GM23338 (cell line): ENCODE measurements around the gene TEX36.
"Not testable (repeated sequence)": the region's sequence is repeated elsewhere in the genome, so short reads cannot be mapped to it uniquely, and the experiment has no call there.

Source experiments
- CREB1 ChIP-seq: fragments of 250-450 bp; sonication (Bioruptor Pico); IDR thresholded peaks from 2 replicates; pipeline ENCODE4 v1.5.0; 2020; ENCODE audit warnings: low read depth, mild to moderate bottlenecking, moderate library complexity
- EZH2 ChIP-seq: fragments of 200-600 bp; sonication (generic); IDR thresholded peaks from one replicate; pipeline ENCODE4 v1.8.0; 2017; ENCODE audit warnings: antibody characterized with exemption, mild to moderate bottlenecking, low read depth; ENCODE audit not compliant: unreplicated experiment
- EZH2phosphoT487 ChIP-seq: fragments of 200-600 bp; sonication (generic); IDR thresholded peaks from one replicate; pipeline ENCODE4 v1.8.1; 2018; ENCODE audit warnings: antibody characterized with exemption; ENCODE audit not compliant: unreplicated experiment
- JUNB ChIP-seq: IDR thresholded peaks from one replicate; pipeline ENCODE4 v1.6.1; 2016; ENCODE audit warnings: antibody characterized with exemption; ENCODE audit not compliant: unreplicated experiment
- POLR2AphosphoS5 ChIP-seq: IDR thresholded peaks from 2 replicates; pipeline ENCODE4 v1.6.1; 2016; ENCODE audit warnings: antibody characterized with exemption, low read depth
- ZNF331 ChIP-seq: fragments of 250-450 bp; sonication (Bioruptor Pico); IDR thresholded peaks from 2 replicates; pipeline ENCODE4 v1.5.0; 2020; ENCODE audit warnings: low read depth, mild to moderate bottlenecking, moderate library complexity
- TF ChIP-seq, protein P1 (sequence below), 2 experiments: fragments of 200-600 bp in 1 of 2; sonication (generic) in 1 of 2; conservative IDR thresholded peaks; 2 replicates each; pipeline versions ENCODE4 v1.5.1 to v1.6.1; 2016 to 2017; ENCODE audit warnings: antibody characterized with exemption in 2 of 2, low read depth in 2 of 2, mild to moderate bottlenecking in 2 of 2, moderate library complexity in 1 of 2
- TF ChIP-seq, protein P2 (sequence below): fragments of 250-450 bp; sonication (Bioruptor Pico); IDR thresholded peaks from 2 replicates; pipeline ENCODE4 v1.5.0; 2020; ENCODE audit warnings: mild to moderate bottlenecking, moderate library complexity
- TF ChIP-seq, protein P3 (sequence below): IDR thresholded peaks from one replicate; pipeline ENCODE4 v1.6.1; 2018; ENCODE audit warnings: antibody characterized with exemption; ENCODE audit not compliant: unreplicated experiment

DNA sequence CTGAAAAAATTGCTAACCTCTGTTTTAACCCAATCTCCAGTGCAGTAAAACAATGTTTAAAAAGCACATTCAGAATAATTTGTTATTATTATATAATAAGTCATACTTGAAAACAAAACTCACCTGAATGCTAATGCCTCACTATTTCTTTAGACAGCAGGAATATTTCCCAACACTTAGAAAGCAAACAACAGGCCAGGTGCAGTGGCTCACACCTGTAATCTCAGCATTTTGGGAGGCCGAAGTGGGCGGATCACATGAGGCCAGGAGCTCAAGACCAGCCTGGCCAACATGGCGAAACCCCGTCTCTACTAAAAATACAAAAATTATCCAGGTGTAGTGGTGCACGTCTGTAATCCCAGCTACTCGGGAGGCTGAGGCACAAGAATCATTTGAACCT lies 13.9 kb upstream of the TEX36 start:
- not testable (repeated sequence) for TF ChIP-seq POLR2AphosphoS5; JUNB; CREB1 (CRISPR knock-in tag); EZH2; EZH2phosphoT487; ZNF331 (CRISPR knock-in tag)
- TF ChIP-seq, protein P1, sequence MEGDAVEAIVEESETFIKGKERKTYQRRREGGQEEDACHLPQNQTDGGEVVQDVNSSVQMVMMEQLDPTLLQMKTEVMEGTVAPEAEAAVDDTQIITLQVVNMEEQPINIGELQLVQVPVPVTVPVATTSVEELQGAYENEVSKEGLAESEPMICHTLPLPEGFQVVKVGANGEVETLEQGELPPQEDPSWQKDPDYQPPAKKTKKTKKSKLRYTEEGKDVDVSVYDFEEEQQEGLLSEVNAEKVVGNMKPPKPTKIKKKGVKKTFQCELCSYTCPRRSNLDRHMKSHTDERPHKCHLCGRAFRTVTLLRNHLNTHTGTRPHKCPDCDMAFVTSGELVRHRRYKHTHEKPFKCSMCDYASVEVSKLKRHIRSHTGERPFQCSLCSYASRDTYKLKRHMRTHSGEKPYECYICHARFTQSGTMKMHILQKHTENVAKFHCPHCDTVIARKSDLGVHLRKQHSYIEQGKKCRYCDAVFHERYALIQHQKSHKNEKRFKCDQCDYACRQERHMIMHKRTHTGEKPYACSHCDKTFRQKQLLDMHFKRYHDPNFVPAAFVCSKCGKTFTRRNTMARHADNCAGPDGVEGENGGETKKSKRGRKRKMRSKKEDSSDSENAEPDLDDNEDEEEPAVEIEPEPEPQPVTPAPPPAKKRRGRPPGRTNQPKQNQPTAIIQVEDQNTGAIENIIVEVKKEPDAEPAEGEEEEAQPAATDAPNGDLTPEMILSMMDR (conservative IDR thresholded peaks at IDR 0.05; ENCODE audit: low read depth in 2 of 2) = not testable (repeated sequence)
- TF ChIP-seq, protein P2, sequence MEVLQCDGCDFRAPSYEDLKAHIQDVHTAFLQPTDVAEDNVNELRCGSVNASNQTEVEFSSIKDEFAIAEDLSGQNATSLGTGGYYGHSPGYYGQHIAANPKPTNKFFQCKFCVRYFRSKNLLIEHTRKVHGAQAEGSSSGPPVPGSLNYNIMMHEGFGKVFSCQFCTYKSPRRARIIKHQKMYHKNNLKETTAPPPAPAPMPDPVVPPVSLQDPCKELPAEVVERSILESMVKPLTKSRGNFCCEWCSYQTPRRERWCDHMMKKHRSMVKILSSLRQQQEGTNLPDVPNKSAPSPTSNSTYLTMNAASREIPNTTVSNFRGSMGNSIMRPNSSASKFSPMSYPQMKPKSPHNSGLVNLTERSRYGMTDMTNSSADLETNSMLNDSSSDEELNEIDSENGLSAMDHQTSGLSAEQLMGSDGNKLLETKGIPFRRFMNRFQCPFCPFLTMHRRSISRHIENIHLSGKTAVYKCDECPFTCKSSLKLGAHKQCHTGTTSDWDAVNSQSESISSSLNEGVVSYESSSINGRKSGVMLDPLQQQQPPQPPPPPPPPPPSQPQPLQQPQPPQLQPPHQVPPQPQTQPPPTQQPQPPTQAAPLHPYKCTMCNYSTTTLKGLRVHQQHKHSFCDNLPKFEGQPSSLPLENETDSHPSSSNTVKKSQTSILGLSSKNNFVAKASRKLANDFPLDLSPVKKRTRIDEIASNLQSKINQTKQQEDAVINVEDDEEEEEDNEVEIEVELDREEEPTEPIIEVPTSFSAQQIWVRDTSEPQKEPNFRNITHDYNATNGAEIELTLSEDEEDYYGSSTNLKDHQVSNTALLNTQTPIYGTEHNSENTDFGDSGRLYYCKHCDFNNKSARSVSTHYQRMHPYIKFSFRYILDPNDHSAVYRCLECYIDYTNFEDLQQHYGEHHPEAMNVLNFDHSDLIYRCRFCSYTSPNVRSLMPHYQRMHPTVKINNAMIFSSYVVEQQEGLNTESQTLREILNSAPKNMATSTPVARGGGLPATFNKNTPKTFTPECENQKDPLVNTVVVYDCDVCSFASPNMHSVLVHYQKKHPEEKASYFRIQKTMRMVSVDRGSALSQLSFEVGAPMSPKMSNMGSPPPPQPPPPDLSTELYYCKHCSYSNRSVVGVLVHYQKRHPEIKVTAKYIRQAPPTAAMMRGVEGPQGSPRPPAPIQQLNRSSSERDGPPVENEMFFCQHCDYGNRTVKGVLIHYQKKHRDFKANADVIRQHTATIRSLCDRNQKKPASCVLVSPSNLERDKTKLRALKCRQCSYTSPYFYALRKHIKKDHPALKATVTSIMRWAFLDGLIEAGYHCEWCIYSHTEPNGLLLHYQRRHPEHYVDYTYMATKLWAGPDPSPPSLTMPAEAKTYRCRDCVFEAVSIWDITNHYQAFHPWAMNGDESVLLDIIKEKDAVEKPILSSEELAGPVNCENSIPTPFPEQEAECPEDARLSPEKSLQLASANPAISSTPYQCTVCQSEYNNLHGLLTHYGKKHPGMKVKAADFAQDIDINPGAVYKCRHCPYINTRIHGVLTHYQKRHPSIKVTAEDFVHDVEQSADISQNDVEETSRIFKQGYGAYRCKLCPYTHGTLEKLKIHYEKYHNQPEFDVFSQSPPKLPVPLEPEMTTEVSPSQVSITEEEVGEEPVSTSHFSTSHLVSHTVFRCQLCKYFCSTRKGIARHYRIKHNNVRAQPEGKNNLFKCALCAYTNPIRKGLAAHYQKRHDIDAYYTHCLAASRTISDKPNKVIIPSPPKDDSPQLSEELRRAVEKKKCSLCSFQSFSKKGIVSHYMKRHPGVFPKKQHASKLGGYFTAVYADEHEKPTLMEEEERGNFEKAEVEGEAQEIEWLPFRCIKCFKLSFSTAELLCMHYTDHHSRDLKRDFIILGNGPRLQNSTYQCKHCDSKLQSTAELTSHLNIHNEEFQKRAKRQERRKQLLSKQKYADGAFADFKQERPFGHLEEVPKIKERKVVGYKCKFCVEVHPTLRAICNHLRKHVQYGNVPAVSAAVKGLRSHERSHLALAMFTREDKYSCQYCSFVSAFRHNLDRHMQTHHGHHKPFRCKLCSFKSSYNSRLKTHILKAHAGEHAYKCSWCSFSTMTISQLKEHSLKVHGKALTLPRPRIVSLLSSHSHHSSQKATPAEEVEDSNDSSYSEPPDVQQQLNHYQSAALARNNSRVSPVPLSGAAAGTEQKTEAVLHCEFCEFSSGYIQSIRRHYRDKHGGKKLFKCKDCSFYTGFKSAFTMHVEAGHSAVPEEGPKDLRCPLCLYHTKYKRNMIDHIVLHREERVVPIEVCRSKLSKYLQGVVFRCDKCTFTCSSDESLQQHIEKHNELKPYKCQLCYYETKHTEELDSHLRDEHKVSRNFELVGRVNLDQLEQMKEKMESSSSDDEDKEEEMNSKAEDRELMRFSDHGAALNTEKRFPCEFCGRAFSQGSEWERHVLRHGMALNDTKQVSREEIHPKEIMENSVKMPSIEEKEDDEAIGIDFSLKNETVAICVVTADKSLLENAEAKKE = not testable (repeated sequence)
- TF ChIP-seq, protein P3, sequence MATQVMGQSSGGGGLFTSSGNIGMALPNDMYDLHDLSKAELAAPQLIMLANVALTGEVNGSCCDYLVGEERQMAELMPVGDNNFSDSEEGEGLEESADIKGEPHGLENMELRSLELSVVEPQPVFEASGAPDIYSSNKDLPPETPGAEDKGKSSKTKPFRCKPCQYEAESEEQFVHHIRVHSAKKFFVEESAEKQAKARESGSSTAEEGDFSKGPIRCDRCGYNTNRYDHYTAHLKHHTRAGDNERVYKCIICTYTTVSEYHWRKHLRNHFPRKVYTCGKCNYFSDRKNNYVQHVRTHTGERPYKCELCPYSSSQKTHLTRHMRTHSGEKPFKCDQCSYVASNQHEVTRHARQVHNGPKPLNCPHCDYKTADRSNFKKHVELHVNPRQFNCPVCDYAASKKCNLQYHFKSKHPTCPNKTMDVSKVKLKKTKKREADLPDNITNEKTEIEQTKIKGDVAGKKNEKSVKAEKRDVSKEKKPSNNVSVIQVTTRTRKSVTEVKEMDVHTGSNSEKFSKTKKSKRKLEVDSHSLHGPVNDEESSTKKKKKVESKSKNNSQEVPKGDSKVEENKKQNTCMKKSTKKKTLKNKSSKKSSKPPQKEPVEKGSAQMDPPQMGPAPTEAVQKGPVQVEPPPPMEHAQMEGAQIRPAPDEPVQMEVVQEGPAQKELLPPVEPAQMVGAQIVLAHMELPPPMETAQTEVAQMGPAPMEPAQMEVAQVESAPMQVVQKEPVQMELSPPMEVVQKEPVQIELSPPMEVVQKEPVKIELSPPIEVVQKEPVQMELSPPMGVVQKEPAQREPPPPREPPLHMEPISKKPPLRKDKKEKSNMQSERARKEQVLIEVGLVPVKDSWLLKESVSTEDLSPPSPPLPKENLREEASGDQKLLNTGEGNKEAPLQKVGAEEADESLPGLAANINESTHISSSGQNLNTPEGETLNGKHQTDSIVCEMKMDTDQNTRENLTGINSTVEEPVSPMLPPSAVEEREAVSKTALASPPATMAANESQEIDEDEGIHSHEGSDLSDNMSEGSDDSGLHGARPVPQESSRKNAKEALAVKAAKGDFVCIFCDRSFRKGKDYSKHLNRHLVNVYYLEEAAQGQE = not testable (repeated sequence)
